ENCODE results near the gene DNAAF5. TPM values are rescaled to one million over a fixed set of nuclear protein-coding genes. Genes with fewer than 3 reads are reported as not detected.

The DNAAF5 gene
- total and polyA plus RNA-seq, 2 of the 13 experiments (the other 11 are each of a cell fraction or from before 2014, with no cell fraction given): 11.9 to 21.5 TPM

GRCh38 chr7:727806-728460 lies 1.4 kb downstream of the DNAAF5 start:
- H3K27me3 ChIP-seq (ENCODE audit: control insufficient read depth in 1 of 2, insufficient read depth in 2 of 2, low read length in 2 of 2): no peaks in the 10 kb centered on the region; a peak in 1 of 5 replicates
- BruUV-seq (replicated peaks): no TSS peak
- no peak for ATAC-seq
- peaks cover 31% of the 10 kb centered on the region for H3K79me2 ChIP-seq (ENCODE audit: insufficient read depth, low read length)
- peaks cover 67% of the 10 kb centered on the region for H3K4me1 ChIP-seq (ENCODE audit: insufficient read depth, low read length)
- no peak for DNase-seq (ENCODE audit: low spot score)
- no peaks in the 10 kb centered on the region for H4K20me1 ChIP-seq (ENCODE audit: insufficient read depth, low read length)
- intact Hi-C loops (cut with micrococcal nuclease; ENCODE audit: unreplicated experiment) (no loop called here), in situ Hi-C loops (cut with HindIII; ENCODE audit: extremely low pct_ligation_motif_present, low pct_unique_long_range_greater_than_20kb) (no loop called here)
- POLR2A ChIA-PET: interaction anchor here (1.3 kb wide), 1 partner anchor 110 kb away, joined by 3 read pairs; no protein-coding TSS in a partner anchor
- 62% methylated on average over 21 of the region's 21 CpGs for WGBS (ENCODE audit: low lambda C conversion rate)
- H3K9ac ChIP-seq (ENCODE audit: insufficient read depth, low read depth, low read length): peak overlapping the region; percentile 41; the same call in 1 of the 2 replicates
- H3K4me2 ChIP-seq (ENCODE audit: low read depth, low read length): peak overlapping the region; percentile 80
- H3K4me3 ChIP-seq (replicated peaks in 1 of 3; ENCODE audit: insufficient read depth in 1 of 3, low read depth in 2 of 3, low read length in 3 of 3): peak overlapping the region; percentile 80 to 99 (median 81); a peak in 5 of 6 replicates
- no peak for FAIRE-seq
- H3K36me3 ChIP-seq (replicated peaks in 1 of 2; ENCODE audit: control insufficient read depth in 1 of 2, insufficient read depth in 2 of 2, low read length in 2 of 2): peaks cover 5 to 27% of the 10 kb centered on the region in 2 experiments
- H3K9me3 ChIP-seq (ENCODE audit: low read length): no peaks in the 10 kb centered on the region
- CTCF ChIA-PET (ENCODE audit: low intra/inter-chr PET ratio, low total read pairs): no interaction called here
- H3K27ac ChIP-seq (ENCODE audit: extremely low read length, insufficient read depth, low read length): no peak overlapping the region
- no peak overlapping the region for H2AFZ ChIP-seq (ENCODE audit: low read length)
- TF ChIP-seq ZSCAN9 (CRISPR knock-in tag; IDR thresholded peaks at IDR 0.05; ENCODE audit: borderline replicate concordance) (no peak), ZNF121 (CRISPR knock-in tag; IDR thresholded peaks at IDR 0.05) (no peak), ZNF878 (CRISPR knock-in tag; IDR thresholded peaks at IDR 0.05) (no peak), ZNF33B (CRISPR knock-in tag; IDR thresholded peaks at IDR 0.05) (no peak), ZNF574 (CRISPR knock-in tag; IDR thresholded peaks at IDR 0.05) (0 out of 2 replicates have a peak, but pooled peaks have one; percentile 10), CAMTA2 (CRISPR knock-in tag; IDR thresholded peaks at IDR 0.05; ENCODE audit: borderline replicate concordance) (no peak), ZNF687 (CRISPR knock-in tag; IDR thresholded peaks at IDR 0.05) (peak; percentile 6; the same call in 1 of the 2 replicates), ZFAT (CRISPR knock-in tag; conservative IDR thresholded peaks at IDR 0.05) (no peak), ADNP (CRISPR knock-in tag; IDR thresholded peaks at IDR 0.05) (no peak), DMAP1 (CRISPR knock-in tag; IDR thresholded peaks at IDR 0.05) (peak; percentile 7; the same call in 1 of the 2 replicates)
- TF ChIP-seq, protein P1, sequence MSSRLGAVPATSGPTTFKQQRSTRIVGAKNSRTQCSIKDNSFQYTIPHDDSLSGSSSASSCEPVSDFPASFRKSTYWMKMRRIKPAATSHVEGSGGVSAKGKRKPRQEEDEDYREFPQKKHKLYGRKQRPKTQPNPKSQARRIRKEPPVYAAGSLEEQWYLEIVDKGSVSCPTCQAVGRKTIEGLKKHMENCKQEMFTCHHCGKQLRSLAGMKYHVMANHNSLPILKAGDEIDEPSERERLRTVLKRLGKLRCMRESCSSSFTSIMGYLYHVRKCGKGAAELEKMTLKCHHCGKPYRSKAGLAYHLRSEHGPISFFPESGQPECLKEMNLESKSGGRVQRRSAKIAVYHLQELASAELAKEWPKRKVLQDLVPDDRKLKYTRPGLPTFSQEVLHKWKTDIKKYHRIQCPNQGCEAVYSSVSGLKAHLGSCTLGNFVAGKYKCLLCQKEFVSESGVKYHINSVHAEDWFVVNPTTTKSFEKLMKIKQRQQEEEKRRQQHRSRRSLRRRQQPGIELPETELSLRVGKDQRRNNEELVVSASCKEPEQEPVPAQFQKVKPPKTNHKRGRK (CRISPR knock-in tag; IDR thresholded peaks at IDR 0.05): no peak
- TF ChIP-seq, protein P2, sequence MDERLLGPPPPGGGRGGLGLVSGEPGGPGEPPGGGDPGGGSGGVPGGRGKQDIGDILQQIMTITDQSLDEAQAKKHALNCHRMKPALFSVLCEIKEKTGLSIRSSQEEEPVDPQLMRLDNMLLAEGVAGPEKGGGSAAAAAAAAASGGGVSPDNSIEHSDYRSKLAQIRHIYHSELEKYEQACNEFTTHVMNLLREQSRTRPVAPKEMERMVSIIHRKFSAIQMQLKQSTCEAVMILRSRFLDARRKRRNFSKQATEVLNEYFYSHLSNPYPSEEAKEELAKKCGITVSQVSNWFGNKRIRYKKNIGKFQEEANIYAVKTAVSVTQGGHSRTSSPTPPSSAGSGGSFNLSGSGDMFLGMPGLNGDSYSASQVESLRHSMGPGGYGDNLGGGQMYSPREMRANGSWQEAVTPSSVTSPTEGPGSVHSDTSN (CRISPR knock-in tag; IDR thresholded peaks at IDR 0.05): no peak
- TF ChIP-seq, protein P3, sequence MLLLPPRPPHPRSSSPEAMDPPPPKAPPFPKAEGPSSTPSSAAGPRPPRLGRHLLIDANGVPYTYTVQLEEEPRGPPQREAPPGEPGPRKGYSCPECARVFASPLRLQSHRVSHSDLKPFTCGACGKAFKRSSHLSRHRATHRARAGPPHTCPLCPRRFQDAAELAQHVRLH (CRISPR knock-in tag; IDR thresholded peaks at IDR 0.05; ENCODE audit: borderline replicate concordance, low read depth): no peak

Data from HepG2 (cell line).